Suppressor macrophage treated with lipopolysaccharide for 4 hours (primary cell): ENCODE data around the gene ENPP1.
A peak's percentile ranks its signal among the peaks of the same experiment; 100 is the strongest.

Experiments
- DNase-seq: peaks from one replicate; pipeline ENCODE4 v3.0.0-alpha.2; 2020

ENPP1 gene

GRCh38 chr6:131807644-131808459 is at the start of gene ENPP1:
Gene ENPP1, plus strand, starts transcription at chr6:131808020. Its CDS starts 16 bp downstream, at chr6:131808036.
- peak; percentile 21 for DNase-seq

DNA sequence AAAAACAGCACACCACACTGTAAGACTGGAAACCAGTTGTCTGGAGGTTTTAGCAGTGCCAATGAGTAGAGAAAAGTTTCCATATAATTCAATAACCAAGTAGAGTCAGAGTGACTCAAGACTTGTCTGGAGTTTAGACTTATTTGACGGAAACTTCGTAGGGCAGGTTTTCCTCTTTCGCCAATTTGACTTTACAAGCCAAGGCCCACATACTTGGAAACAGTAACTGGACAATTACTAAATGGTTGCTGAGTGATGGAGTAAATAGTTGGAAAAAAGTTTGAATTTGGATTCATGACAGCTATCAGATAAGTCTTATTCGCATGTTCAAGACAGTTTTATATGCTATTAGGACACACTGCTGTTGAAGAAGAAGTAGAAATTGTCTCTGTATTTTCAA is 48.9 kb upstream of the ENPP1 start:
- no peak for DNase-seq

GRCh38 chr6:131761060-131761761 is 46.6 kb upstream of the ENPP1 start:
- no peak for DNase-seq

DNA sequence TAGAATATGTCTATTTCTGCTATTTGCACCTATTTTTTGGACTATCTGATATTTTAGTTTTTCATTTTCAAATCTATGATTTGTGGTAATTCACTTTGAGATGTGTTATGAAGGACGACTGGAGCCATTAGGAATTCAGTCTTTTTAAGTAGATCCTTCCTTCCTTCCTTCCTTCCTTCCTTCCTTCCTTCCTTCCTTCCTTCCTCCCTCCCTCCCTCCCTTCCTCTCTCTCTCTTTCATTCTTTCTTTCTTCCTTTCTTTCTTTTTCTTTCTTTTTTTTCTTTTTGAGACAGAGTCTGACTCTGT is 46.1 kb upstream of the ENPP1 start:
- no peak for DNase-seq

GRCh38 chr6:131762984-131763383 is 44.8 kb upstream of the ENPP1 start:
- no peak for DNase-seq

DNA sequence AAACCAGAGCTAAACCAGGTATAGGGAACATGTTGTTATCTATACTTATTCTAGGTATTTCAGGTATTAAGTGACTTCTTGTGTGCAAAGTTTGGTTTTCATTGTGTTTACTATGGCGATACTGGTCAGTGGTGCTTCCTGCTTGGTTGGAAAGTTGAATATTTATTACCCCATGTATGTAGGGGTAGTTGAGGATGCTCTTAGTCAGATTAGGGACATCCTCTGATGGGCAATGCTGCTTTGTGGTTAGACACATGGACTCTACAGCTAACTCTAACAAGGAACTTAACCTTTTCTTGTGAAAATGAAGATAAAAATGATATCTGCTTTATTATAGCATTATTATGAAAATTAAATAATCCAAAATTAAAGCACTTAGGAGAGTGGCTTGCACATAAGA is 44.1 kb upstream of the ENPP1 start:
- no peak for DNase-seq

DNA sequence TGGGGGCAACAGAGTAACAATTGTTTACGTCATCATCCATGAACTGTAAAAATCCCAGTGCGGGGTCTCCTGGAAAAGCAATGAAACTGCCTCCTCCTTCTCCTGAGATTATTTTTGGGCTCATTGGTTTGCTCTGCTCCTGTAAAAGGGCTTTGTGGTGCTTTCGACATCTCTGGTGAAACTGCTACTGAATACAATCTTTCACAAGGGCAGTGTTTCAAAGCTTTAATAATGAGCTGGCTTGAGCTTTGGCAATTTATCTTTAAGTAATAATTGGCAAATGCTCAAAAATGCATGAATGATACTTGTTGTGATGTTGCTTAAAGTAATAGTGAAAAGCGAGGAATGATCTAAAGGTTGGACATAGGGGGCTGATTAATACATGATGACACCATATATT is 43.5 kb upstream of the ENPP1 start:
- no peak for DNase-seq

DNA sequence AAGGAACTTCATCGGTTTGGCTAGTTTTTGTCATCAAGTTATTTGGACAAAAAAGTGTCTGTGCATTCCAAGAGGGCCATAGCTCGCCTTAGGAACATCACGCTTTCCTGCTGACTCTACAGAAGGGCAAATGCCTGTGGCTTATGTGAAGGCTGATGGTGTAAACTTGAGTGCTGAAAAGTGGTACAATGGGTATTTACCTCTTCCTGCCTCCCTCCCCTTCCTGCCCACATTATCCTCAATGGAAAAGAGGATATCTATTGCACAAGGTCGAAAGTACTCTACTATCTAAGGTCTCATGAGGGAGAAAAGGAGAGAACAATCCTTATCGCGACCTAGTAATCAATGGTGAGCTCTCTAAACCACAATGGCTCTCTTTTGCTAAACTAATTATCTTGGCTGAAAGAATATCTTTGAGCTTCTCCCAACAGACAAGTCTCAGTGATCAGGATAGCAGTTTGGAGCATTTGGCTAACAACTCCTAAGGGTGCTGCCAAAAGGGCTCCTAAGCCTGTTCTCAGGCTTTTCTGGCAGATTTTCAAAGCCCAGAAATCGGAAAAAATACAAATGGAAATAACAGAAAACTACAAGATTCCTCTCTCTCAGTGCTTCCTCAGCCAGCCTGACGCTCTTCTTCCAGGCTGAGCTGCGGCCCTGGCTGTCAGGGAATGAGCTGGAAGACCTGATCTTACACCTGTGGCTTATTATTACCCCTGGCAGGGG is 42.6 kb upstream of the ENPP1 start:
- no peak for DNase-seq

- no peak for DNase-seq
Measured at GRCh38 chr6:131765804-131766135, 42.0 kb upstream of the ENPP1 start.

- DNase-seq, result no peak
Measured at GRCh38 chr6:131766631-131767030, 41.2 kb upstream of the ENPP1 start.

DNA sequence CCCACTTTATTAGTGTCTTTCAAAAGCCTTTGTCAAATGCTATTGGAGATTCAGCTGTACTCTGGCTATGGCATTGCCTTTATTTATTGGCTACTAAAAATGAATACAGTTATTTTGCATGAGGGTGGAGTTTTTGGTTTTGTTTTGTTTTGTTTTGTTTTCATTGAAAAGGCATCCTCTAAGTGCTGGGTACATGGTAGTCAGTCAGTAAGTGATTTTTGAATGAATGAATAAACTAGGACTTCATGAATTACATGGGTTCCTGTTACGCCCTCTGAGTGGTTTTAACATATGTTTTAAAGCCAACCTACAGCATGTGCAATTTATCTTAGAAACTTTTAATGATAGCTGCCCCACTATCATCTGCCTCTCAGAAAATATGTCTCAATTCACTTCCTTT is 38.9 kb upstream of the ENPP1 start:
- no peak for DNase-seq

GRCh38 chr6:131769385-131770141 is 38.3 kb upstream of the ENPP1 start:
- DNase-seq, result no peak

DNA sequence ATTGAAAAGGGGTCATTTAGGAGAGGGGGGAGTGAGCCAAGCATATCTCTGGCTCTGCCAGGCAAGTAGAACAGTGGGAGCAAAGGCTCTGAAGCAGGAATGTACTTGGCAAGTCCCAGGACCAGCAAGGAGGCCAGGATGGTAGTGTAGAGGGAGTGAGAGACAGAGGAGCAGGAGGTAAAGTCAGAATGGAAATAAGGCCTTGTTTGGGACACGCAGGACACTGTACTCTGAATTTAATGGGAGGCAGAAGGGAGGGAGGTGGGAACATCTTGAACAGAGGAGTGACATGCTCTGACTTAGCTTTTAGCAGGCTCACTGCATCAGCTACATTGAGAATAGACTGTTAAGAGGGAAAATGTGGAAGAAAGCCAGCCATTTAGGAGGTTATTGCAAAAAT is 37.0 kb upstream of the ENPP1 start:
- DNase-seq, result no peak

GRCh38 chr6:131773284-131773950 is 34.4 kb upstream of the ENPP1 start:
- DNase-seq, result no peak

DNA sequence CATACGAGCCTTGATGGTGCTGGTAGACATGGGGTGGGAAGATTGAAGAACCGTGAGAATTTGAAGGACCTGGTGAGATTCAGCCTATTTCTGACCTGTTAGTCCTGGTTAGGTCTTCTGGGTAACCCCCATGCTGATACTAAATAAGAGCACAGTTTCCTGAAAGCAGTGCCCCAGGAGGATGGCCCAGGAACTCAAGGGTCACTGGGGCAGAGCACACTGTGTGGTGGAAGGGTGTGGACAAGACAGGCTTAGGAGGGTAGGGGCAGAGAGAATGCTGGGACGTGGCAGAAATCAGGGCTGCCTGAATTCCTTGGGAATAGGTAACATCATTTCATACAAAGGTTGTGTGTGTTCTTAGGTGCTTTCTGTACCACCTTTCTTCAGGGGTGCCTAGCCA is 31.9 kb upstream of the ENPP1 start:
- no peak for DNase-seq

DNA sequence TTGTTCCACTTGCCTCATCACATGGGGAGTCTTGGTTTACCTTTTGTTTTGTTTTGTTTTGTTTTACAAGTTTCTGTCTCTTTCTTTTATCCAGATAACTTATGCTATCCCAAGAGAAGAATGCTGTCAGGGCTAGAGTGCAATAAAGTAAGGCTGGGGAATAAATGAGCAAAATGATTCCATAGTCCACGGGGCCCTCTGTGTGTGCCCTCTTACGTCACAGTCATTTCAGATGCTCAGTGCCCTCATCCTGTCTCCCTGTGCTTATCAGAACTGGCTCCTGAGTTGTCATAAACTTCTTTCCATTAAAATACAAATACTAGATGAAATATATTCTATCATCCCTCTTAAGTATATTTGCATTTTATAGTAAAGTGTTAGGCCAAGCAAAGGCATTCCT is 30.8 kb upstream of the ENPP1 start:
- no peak for DNase-seq

DNA sequence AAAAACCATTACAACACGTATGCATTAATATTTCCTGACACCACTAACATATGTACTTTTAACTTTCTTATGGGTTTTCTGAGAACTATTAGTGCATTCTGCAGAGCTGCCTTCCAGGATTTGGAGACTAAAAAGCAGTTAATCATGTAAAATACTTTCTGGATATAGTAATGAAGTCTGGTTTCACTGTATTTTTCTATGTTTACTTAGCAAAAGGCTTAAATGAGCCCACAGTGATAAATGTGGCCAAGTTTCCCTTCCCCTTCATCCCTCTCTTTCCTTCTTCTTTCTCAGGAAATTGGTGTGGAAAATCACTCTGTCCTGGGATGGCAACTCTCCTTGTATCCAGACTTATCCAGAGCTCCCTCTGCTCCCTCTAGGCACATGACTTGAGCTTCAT is 29.7 kb upstream of the ENPP1 start:
- no peak for DNase-seq

GRCh38 chr6:131779304-131779703 is 28.5 kb upstream of the ENPP1 start:
- DNase-seq, result no peak

DNA sequence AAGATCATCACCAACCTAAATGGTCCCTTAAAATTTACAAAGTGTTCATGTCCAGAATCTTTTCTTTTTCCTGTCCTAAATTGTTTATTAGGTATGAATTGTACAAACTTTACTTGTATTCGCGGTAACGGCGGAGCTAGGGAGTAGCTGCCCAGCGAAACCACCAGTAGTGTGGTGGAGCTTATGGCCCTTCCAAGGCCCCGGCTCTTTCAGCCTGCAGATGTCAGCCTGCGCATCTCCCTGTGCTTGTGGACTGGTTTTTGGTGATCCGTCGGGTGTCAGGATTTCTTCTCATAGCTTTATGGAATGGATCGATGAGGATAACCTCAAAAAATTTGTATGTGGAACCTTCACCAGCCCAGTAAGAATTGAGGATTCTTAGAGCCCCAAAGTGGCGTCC is 27.2 kb upstream of the ENPP1 start:
- no peak for DNase-seq

- no peak for DNase-seq
Measured at GRCh38 chr6:131781687-131782086, 26.1 kb upstream of the ENPP1 start.

- no peak for DNase-seq
Measured at GRCh38 chr6:131782764-131783163, 25.1 kb upstream of the ENPP1 start.

DNA sequence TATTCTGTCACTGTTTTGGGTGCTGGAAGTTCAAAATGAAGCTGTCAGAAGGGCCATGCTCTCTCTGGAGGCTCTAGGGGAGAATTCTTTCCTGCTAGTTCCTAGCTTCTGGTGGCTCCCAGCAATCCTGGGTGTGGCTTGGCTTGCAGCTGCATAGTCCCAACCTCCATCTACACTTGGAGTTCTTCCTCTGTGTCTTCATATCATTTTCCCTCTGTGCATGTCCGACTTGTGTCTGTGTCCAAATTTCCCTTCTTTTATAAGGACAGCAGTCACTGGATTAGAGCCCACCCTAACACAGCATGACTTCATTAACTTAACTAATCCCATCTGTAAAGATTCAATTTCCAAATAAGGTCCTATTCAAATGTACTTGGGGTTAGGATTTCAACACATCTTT is 23.3 kb upstream of the ENPP1 start:
- DNase-seq, result no peak

DNA sequence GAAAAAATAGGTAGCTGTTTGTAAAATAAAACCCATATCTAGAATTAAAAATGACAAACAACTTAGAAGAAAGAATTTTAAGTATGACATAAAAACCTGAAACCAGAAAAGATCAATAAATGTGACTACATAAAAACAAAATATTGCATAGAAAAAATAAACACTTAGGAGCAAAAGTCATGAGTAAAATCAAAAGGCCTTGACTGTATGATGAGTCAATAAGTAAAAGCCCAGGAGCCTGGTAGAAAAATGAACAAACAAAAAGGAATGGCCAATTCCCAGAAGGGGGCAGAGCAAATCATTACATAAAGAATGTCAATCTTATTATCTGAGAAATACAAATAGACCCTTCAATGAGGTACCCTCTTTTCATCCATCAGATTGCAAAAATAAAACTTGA is 20.7 kb upstream of the ENPP1 start:
- DNase-seq, result no peak
